HG03432 (cell line): Measurements from ENCODE around the gene BCL2L1.

ENCODE experiments used
- ATAC-seq: cut with Tn5 transposase; IDR thresholded peaks from one replicate; pipeline ENCODE4 v1.9.1; 2021; ENCODE audit warnings: mild to moderate bottlenecking, moderate library complexity; ENCODE audit not compliant: unreplicated experiment

The BCL2L1 gene

GRCh38 chr20:31694842-31695593 is 27.6 kb downstream of the BCL2L1 start:
- ATAC-seq: no peak

- no peak for ATAC-seq
These were observed 28.5 kb downstream of the BCL2L1 start for GRCh38 chr20:31693987-31694661.

DNA sequence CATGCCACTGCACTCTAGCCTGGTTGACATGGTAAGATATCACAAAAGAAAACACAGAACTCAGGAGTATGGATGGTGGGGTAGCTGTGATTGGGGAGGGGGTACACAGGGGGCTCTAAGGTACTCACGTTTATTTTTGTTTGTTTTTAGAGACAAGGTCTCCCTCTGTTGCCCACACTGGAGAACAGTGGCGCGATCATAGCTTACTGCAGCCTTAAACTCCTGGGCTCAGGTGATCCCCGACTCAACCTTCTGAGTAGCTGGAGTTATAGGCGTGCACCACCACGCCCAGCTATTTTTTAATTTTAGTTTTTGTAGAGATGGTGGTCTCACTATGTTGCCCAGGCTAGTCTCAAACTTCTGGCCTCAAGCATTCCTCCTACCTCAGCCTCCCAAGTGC is 29.3 kb downstream of the BCL2L1 start:
- no peak for ATAC-seq

- ATAC-seq: peak; percentile 77
These were observed 30.9 kb downstream of the BCL2L1 start for GRCh38 chr20:31691646-31692275.

DNA sequence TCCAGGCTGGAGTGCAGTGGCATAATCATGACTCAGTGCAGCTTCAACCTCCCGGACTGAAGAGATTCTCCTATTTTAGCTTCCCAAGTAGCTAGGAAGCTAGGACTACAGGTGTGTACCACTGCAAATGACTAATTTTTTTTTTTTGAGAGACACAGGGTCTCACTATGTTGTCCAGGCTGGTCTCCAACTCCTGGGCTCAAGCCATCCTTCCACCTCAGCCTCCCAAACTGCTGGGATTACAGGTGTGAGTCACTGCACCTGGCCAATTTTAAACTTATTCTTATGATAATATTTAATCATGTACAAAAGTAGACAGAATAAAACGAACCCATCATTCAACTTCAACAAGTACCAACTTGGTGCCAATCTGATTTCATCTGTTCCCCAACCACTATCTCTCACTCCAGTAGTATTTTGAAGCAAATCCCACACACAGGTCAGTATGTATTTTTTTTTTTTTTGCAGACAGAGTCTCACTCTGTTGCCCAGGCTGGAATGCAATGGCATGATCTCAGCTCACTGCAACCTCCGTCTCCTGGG is 32.5 kb downstream of the BCL2L1 start:
- no peak for ATAC-seq

DNA sequence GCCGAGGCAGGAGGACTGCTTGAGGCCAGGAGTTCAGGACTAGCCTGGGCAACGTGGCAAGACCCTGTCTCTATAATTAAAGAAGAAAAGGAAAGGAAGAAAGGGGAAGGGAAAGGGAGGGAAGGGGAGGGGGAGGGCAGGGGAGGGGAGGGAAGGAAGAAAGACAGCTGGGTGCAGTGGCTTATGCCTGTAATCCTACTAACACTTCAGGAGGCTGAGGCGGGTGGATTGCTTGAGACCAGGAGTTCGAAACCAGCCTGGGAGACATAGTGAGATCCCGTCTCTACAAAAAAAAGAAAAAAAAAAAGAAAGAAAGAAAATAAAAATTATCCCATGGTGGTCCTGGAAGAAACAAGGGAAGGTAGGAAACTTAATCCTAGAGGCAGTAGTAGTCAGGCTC is 33.5 kb downstream of the BCL2L1 start:
- ATAC-seq: no peak

- no peak for ATAC-seq
These were observed 34.9 kb downstream of the BCL2L1 start for GRCh38 chr20:31687777-31688176.

- ATAC-seq: no peak
These were observed 36.6 kb downstream of the BCL2L1 start for GRCh38 chr20:31685853-31686643.

GRCh38 chr20:31684153-31685015 is 38.3 kb downstream of the BCL2L1 start:
- ATAC-seq: peak; percentile 57

- ATAC-seq: no peak
These were observed 39.7 kb downstream of the BCL2L1 start for GRCh38 chr20:31682927-31683326.

- no peak for ATAC-seq
These were observed 40.3 kb downstream of the BCL2L1 start for GRCh38 chr20:31682352-31682751.

DNA sequence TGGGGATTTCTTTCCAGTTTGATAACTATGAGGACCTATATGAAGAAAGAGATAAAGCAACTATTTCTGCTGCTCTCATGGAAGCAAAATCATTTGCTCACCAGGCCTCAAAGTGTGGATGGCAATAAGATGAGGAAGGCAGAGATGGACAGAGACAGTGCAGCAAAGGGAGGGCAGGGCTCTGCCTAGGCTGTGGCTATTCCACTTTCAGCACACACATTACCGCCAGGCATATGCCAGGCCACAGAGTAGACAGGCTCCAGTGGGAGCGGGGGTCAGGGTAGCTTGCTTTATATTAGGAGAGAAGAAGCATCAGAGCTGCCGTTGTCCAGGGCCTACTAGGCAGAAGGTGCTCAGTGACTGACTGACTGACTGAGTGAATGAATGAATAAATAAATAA is 40.9 kb downstream of the BCL2L1 start:
- ATAC-seq: no peak

- no peak for ATAC-seq
These were observed 41.4 kb downstream of the BCL2L1 start for GRCh38 chr20:31681128-31681727.

- no peak for ATAC-seq
These were observed 42.2 kb downstream of the BCL2L1 start for GRCh38 chr20:31680286-31681127.

GRCh38 chr20:31679357-31680285 is 43.0 kb downstream of the BCL2L1 start:
- ATAC-seq: no peak

GRCh38 chr20:31678389-31679356 is 44.0 kb downstream of the BCL2L1 start:
- no peak for ATAC-seq
